C4-2B (cell line): ENCODE measurements around the gene FAM83B.

ENCODE experiments used
- H3K27ac ChIP-seq: fragments of 450-650 bp; 2 replicates; pipeline ENCODE4 v1.5.1; 2017
- ZFX ChIP-seq: fragments of 450-650 bp; IDR thresholded peaks from 2 replicates; pipeline ENCODE4 v1.6.1; 2017
- TF ChIP-seq, protein P1 (sequence below): fragments of 450-650 bp; conservative IDR thresholded peaks from 2 replicates; pipeline ENCODE4 v1.5.1; 2017; ENCODE audit warnings: mild to moderate bottlenecking

FAM83B gene

DNA sequence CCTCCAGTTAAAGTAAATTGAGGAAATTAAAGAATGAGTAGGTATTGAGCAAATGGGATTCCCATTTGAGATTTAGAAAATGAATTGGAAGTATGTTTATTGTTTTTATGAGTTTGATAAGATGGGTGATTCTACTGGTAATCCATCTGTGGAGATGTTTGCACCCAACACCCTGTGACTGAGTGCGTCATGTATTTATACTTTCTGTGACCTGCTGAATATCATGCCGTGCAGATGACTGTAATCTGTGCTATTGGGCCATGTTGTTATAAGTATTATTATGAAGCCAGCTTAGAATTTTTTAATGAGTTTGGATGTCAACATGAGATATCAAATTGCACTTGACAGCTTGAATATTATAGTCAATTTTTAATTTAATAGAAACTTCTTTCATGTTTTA is 17.7 kb downstream of the FAM83B start:
- no peak overlapping the region for H3K27ac ChIP-seq
- TF ChIP-seq, protein P1, sequence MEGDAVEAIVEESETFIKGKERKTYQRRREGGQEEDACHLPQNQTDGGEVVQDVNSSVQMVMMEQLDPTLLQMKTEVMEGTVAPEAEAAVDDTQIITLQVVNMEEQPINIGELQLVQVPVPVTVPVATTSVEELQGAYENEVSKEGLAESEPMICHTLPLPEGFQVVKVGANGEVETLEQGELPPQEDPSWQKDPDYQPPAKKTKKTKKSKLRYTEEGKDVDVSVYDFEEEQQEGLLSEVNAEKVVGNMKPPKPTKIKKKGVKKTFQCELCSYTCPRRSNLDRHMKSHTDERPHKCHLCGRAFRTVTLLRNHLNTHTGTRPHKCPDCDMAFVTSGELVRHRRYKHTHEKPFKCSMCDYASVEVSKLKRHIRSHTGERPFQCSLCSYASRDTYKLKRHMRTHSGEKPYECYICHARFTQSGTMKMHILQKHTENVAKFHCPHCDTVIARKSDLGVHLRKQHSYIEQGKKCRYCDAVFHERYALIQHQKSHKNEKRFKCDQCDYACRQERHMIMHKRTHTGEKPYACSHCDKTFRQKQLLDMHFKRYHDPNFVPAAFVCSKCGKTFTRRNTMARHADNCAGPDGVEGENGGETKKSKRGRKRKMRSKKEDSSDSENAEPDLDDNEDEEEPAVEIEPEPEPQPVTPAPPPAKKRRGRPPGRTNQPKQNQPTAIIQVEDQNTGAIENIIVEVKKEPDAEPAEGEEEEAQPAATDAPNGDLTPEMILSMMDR: no peak
- TF ChIP-seq ZFX: no peak

DNA sequence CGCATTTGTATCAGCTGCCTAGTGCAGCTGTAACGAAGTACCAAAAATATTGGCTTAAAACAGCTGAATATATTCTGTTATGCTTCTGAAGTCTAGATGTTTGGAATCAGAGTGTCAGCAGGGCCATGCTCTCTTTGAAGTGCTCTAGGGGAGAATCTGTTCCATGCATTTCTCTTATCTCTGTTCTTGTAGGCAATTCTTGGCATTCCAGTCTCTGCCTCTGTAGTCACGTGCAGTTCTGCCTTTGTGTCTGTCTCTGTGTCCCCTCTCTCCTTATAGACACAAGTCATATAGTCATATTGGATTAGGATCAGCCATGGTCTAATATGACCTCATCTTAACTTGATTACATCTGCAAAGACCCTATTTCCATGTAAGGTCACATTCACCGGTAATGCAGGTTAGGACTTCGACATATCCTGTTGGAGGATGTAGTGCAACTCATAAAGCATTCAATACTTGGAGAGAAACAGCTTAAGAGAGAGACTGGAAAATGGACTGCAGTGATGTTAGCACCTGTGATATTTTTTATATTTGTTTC is 18.6 kb downstream of the FAM83B start:
- no peak for TF ChIP-seq ZFX
- TF ChIP-seq, protein P1: no peak
- no peak overlapping the region for H3K27ac ChIP-seq

DNA sequence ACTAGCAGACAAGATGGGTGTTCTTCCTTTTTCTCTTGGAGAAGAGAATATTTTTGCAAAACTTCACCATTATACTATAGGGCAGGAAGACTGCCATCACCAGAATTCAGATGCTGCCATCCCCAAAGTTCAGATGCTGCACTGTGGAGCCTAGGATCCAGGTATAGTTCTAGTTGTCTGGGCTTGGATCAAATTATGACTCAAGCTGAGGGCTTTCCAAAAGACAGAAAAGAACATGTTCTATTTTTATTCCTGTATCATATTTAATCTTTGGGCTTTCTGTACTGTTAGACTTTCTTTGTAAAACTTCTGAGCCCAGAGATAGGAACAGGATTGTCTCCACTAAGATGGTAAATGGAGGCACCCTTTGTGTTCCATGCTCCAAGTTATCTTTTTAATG is 22.0 kb downstream of the FAM83B start:
- TF ChIP-seq ZFX: no peak
- TF ChIP-seq, protein P1: no peak
- no peak overlapping the region for H3K27ac ChIP-seq

DNA sequence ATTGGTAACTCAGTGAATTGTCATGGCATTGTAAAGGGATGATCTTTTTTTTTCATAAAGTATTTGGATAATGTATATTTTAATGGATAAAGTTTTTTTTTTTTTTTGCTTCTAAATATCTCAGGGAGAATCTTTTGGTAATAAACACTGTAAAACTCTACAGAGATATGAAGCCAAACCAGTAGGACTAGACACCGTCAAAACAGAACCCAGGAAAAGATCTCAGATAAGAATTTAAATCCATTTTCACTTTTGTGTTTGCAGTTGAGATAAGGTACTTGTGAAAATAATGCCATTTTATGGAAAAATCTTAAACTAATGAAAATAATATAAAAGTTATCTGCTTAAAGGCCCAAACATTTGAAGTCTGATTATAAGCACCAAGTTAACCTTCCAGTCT is 27.0 kb downstream of the FAM83B start:
- TF ChIP-seq, protein P1: no peak
- no peak for TF ChIP-seq ZFX
- no peak overlapping the region for H3K27ac ChIP-seq

DNA sequence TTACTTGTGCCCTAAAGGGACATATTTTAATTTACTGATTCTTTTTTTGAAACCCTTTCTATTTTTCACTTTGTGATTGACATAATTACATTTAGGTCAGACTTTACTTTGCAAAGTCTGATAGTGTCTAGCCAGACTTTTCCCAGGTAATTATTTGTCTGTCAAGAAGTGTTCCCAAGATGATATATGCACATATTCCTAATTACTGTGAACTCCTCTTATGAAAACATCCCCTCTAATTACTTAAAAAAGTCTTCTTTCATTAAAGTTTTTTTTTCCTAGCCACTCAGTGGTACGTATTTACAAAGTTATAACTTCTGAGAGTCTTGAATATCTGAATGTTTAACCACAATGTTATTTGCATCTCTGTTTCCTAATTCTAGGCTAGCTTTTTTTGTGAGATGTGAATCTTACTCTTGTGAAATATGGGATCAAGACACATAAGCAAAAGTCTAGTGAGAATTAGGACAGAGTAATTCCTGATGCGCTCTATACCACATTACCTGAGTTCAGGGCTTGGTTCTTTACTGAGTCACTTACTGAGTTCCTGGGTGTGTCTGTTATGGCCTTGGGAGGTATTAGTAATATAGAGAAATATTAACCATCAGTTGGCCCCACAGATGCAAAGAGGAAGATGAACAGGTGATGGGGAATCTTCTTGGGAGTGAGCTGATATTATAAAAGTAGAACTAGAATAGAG is 27.9 kb downstream of the FAM83B start:
- TF ChIP-seq, protein P1: no peak
- TF ChIP-seq ZFX: no peak
- H3K27ac ChIP-seq: no peak overlapping the region

DNA sequence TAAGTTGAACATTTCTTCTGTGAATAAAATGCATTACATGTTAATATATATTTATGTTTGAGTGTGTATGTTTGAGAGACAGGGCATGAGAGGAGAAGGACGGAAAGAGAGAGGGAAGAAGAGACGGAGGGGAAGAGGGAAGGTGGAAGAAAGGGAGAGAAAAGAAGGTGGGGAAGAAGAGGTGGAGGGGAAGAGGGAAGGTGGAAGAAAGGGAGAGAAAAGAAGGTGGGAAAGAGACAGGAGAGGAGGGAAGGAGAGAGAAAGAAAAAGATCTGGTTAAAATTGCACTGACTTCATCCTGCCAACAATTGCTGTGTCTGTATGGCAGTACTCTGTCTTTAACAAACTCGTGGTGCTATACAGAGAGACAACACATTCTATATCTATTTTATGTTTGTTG is 29.0 kb downstream of the FAM83B start:
- TF ChIP-seq ZFX: no peak
- TF ChIP-seq, protein P1: no peak
- no peak overlapping the region for H3K27ac ChIP-seq

DNA sequence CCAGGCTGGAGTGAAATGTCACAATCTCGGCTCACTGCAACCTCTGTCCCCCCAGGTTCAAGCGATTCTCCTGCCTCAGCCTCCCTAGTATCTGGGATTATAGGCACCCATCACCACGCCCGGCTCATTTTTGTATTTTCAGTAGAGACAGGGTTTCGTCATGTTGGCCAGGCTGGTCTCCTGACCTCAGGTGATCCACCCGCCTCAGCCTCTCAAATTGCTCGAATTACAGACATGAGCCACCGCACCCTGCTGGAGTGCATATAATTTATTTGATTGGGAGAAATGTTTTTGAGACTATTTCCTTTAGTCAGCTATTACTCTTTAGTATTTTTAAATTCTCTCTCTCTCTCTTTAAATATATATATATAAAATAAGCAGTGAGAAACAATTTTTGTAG is 29.8 kb downstream of the FAM83B start:
- no peak for TF ChIP-seq ZFX
- TF ChIP-seq, protein P1: no peak
- no peak overlapping the region for H3K27ac ChIP-seq
